ENCODE results near the gene PSMD1.

DNA sequence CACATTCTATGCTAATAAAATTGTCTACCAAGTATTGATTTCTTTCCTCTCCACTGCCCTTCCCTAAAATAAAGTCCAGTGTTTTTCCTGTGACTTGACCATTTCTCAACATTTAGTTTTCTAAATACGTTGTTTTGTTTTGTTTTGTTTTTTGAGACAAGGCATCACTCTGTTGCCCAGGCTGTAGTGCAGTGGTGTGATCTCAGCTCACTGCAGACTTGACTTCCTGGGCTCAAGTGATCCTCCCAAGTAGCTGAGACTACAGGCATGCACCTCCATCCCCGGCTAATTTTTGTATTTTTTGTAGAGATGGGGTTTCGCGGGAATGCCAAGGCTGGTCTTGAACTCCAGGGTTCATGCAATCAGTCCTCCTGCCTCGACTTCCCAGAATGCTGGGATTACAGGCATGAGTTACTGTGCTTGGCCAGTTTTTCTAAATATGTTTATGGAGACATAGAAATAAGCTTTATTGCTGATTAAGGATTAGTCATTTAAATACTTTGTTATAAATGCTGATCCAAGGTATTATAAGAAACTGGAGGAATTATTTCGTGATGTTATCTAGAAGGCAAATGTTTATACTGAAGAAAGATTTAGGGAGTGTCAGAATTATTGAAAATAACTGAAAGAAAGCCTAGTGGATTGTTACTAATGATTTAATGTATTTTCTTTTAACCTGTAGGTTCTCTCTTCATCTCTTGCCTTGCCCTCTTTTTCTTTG, 73.8 kb downstream of the PSMD1 start:
- TF ChIP-seq CTCF (IDR thresholded peaks at IDR 0.05; ENCODE audit: poor library complexity, severe bottlenecking) (no peak), TAF1 (IDR thresholded peaks at IDR 0.05; ENCODE audit: low read depth) (no peak), SMC3 (conservative IDR thresholded peaks at IDR 0.05; ENCODE audit: poor library complexity) (no peak), POLR2AphosphoS5 (IDR thresholded peaks at IDR 0.05) (no peak), MXI1 (conservative IDR thresholded peaks at IDR 0.05; ENCODE audit: poor library complexity, severe bottlenecking) (no peak), EZH2 (IDR thresholded peaks at IDR 0.05; ENCODE audit: borderline replicate concordance, insufficient read depth, low read length, poor library complexity, severe bottlenecking) (no peak), EP300 (conservative IDR thresholded peaks at IDR 0.05; ENCODE audit: poor library complexity, severe bottlenecking) (no peak), RAD21 (conservative IDR thresholded peaks at IDR 0.05) (no peak)
- TF ChIP-seq, protein P1, sequence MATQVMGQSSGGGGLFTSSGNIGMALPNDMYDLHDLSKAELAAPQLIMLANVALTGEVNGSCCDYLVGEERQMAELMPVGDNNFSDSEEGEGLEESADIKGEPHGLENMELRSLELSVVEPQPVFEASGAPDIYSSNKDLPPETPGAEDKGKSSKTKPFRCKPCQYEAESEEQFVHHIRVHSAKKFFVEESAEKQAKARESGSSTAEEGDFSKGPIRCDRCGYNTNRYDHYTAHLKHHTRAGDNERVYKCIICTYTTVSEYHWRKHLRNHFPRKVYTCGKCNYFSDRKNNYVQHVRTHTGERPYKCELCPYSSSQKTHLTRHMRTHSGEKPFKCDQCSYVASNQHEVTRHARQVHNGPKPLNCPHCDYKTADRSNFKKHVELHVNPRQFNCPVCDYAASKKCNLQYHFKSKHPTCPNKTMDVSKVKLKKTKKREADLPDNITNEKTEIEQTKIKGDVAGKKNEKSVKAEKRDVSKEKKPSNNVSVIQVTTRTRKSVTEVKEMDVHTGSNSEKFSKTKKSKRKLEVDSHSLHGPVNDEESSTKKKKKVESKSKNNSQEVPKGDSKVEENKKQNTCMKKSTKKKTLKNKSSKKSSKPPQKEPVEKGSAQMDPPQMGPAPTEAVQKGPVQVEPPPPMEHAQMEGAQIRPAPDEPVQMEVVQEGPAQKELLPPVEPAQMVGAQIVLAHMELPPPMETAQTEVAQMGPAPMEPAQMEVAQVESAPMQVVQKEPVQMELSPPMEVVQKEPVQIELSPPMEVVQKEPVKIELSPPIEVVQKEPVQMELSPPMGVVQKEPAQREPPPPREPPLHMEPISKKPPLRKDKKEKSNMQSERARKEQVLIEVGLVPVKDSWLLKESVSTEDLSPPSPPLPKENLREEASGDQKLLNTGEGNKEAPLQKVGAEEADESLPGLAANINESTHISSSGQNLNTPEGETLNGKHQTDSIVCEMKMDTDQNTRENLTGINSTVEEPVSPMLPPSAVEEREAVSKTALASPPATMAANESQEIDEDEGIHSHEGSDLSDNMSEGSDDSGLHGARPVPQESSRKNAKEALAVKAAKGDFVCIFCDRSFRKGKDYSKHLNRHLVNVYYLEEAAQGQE (IDR thresholded peaks at IDR 0.05; ENCODE audit: borderline replicate concordance) = no peak
